GM10847 (cell line): ENCODE results near the gene PHOX2A.
A peak's percentile ranks its signal among the peaks of the same experiment; 100 is the strongest.

Experiments used
- POLR2A ChIP-seq: IDR thresholded peaks from 2 replicates; pipeline ENCODE4 v1.6.1; 2011; ENCODE audit not compliant: insufficient read length; ENCODE audit errors: extremely low read depth

Gene PHOX2A

DNA sequence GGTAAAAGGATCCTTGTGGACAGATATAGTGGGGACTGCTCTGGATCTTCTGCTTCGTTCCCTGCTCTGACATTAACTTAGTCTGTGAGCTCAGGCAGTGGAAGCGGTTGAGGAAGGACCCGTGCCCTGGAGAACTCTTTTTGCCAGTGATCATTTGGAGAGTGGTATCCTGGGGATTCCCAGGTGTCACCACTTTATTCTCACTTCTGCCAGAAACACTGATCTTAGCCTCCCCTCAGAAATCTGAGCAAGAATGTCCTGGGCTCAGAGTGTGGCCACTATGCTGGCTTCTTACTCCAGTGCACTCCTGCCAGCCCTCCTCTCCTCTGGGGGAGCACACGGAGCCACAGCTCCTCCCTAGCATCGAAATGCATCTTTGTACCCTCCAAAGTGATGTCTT lies 7.6 kb upstream of the PHOX2A start:
- TF ChIP-seq POLR2A = no peak

DNA sequence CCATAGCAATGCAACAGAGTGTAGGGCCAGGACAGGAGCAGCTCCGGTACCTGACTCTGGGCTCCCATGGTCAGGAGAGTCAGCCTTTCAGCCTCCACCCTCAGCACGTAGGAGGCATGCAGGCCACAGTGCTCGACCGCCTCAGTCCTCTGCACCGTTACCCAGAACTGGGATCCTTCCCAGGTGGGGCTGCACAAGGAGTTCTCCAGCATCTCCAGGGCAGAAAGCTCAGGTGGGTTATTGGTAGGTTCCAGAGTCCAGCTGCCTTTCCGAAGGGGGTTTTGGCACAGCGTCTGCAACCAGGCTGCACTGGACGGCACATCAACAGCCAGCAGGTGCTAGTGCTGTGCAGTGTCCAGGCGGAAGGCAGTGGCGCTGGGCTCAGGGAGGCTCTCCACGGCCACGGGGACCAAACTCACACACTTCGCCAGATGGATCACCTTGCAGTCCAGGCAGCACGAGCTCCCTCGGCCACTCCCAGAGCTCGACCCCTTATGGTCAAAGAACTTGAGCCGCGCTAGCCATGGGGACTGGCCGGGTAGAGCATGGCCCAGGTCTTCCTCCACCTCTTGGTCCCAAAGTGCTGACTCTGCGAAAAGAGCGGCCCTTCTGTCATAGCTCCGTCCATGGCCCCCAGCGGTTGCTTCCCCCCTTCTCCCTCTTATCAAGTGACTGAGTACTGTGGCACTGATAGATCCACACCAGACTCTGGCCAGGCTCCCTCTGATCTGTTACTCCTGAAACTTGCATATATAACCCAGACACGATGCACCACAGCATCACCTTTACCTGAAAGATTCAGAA lies 6.9 kb upstream of the PHOX2A start:
- TF ChIP-seq POLR2A = no peak

DNA sequence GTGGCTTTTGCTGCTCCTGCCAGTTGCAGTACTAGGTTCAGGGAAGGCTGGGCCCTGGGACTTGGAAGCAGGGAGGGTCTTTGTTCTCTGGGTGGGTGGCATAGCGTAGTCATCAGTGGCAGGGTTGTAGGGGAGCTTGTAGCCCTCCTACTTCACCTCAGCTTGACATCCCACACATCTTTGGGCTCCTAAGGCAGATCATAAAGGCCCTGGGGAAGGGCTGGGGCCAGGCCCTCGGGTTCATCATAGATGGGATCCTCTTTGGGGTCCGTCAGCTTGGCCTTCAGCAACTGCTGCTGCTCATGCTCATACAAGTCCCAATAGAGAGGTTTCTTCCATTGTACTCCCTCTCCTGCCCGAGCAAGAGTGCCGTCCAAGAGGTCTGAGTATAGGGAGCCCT lies 6.0 kb upstream of the PHOX2A start:
- no peak for TF ChIP-seq POLR2A

DNA sequence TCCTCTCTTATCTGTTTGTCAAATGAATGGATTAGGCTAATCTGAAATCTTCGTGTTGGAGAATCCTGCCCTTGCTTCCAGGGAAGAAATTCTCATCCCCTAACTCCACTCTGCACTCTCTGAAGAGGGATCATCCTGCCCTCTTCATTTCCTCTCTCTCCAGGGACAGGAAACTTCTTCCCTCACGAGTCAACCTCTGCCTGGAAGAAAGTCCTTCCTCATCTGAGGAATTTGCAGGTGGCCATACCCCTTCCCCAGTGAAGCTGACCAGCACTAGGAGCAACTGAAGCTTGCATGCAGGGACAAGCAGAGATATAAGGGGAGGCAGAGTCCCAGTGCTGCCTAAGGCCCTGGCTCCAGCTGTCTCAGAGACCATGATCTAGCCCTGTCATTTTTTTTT lies 3.6 kb upstream of the PHOX2A start:
- no peak for TF ChIP-seq POLR2A

DNA sequence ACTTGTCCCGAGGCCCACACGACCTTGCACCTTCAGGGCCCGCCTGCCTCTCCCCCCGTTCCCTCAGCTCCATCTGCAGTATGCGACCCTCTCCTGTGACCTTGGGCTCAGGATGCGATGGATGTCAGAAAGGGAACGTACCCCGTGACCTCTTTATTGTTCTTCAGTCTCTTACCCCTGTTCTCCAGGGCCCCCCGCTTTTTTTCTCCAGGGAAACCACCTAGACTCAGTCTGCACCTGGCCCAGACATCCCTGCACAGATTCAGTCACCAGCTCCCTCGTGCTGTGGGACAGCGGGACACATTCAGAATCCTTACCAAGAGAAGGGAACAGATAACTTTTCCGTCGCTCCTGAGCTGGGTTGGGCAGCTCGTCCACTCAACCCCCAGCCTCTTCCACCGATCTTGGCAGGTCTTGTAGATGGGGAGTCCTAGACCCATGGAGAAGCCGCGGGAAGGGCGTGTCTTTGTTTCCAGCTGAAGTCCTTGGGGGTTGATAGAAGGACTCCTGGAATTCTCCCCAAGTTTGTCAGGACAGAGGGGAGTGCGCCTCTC lies 1.4 kb upstream of the PHOX2A start:
- TF ChIP-seq POLR2A = no peak

DNA sequence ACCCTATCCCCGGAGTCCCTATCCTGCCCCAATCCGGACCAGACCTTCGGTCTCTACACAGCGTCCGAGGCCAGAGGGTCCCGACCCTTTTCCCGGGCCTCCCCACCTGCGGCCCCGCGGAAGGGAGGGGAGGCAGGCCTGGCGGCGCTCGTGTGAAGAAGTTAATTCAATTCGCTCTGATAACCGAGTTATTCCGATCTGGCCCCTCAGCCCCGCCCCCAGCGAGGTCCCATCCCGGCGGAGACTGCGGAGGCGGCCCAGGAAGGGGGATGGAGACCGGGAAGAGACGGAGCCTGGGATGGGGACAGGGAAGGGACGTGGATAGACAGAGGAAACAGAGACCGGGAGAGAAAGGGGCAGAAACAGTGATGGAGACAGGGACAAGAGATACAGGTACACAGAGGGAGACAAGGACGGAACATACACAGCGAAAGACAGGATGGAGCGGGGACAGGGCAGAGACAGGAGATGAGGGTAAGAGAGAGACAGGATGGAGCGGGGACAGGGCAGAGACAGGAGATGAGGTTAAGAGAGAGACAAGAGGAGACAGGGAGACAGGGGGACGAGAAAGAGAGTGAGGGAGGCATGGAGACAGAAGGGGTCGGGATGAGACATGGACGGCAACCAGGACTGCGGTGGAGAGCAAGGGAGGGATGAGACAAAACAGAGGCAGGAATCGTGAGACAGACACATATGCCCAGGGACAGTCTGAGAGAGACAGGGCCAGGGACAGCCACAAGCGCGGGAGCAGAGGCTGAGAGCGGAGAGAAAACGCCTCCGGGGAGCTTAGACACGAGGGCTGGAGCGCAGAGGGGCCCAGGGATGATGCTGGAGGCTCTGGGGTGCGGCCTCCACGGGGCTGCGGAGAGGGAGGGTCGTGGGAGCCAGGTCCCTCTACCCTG lies 636 bp upstream of the PHOX2A start:
- TF ChIP-seq POLR2A = no peak

DNA sequence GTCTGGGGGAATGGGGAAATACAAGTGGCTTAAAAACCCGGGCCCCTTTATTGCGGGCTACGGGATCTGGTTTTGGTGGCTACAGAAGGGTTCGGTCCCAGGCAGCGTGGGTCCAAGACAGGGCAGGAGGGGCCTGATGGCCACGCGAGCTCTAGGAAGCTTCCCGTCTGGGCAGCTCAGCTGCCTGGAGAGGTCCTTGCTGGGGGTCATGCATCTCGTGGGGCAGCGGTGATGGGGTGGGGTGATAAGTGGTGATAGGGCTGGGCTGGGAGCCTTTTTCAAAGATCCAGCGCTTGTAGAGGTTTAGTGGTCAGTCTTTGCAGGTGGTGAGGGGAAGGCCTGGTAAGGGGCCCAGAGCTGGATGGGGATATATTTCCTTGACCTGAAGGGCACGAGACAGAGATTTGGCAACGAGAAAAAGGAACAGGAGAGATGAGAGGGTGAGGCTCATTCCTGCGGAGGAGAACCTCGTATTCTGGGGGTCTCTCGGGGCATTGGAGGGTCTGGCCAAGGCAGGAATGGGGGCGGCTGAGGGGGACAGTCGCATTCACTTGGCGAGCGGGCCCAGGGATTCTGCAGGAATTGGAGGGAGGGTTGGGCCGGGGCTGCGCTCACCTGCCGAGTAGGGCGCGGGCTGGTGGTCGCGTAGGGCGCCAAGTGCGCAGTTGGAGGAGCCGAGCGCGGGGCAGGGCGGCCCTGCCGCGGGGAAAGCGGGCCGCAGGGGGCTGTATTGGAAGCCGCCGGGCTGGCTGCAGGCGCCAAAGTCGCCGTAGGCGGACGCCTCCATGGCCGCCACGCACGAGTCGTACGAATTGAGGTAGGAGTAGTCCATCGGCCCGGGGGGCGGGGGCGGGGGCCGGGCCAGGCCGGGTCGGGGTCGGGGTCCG lies 560 bp downstream of the PHOX2A start:
- TF ChIP-seq POLR2A = no peak

DNA sequence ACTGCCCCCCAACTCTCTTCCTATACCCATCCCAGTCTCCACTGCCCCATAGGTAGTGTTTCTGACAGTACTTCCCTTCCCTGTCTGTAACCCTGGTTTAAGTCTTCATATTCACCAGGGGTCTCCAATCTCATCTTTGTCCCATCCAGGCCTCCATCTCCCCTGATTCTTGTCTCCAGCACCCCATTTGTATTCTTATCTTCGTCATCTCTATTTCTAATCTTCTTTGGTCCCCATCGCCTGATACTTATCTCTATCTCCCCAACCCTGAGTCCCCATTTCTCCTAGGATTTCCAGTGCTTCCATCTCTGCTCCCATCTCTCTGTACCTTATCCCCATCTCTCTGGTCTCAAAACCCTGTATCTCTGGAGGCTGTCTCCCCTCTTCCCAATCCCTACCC lies 1.8 kb downstream of the PHOX2A start:
- TF ChIP-seq POLR2A = no peak

DNA sequence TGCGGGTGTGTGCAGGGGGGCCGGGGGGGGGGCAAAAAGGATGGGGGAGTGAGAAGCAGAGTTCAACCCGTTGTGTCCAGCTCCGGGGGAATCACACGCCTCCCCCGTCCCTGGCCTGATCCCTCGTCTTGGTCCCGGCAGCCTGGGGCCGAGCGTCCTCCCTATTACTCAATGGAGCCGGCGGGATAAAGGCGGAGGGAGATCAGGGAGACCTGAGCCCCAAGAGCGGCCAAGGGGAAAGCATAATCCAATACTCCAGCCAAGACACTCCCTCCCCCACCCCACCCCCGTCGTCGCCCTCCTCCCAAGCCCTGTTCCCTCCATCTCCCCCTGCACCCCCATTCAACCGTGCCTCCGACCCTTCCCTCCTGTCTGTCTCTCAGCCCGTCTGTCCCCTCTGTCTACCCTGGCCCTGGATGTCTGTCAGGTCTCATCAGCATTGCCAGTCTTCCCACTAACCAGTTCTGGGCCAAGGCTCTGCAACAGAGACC lies 2.6 kb downstream of the PHOX2A start:
- TF ChIP-seq POLR2A = no peak

DNA sequence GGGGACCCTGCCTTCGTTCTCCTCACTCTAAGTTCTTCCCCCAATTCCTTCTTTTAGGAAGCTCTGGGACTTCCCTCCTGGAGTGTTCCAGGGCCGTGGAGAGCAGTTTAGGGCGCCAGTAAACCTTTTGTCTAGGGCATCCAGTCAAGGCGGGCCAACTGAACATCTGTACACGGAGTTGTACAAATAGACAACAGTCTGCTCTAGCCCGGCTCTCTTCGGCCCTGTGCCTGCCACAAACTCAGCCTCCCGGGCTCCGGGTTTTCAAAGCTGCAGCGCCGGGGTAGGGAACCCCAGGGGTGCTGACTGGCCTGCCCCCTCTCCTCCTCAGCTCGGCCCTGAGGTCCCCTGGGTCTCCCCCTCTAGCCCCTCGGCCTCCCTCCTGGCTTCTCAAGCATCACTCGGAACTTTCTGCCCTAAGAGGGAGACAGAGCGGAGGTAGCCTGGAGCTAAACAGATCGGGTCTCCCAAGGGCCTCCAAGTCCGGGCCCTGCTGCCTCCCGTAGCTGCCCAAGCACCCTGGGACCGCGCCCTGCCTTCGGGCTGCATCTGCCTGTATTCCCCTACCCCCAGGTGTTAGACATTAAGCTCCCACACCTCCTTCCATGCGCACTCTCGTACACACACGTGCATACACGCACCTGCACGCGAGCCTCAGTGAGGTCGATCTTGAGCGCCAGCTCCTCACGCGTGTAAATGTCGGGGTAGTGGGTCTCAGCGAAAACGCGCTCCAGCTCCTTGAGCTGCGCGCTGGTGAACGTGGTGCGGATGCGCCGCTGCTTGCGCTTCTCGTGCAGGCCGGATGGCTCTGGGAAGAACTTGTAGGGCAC lies 3.3 kb downstream of the PHOX2A start:
- TF ChIP-seq POLR2A = no peak

DNA sequence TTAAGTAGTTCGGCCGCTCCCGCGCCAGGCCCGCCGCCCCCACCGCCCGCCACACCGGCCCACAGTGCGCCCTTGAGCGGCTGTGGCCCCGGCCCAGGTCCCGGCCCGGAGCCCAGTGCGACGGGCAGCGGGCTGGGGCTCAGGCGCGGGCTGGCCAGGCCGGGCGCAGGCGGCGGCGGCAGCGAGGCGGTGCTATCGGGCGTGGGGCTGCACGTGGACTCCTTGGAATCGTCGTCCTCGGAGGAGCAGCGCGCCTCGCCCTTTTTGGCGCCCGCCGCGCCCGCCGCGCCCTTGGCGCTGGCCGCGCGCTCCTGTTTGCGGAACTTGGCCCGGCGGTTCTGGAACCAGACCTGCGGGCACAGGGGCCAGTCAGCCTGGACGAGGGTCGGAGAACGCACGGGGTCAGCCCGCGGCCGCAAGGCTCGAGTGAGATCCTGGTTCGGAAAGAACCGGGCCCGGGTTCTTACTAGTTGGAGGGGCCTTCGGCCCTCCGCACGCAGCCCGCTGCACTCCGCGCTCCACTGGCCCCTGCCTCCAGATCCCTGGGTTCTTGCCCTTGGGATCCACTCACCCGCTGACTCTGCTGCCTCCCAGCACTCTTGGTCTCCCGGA lies 4.0 kb downstream of the PHOX2A start:
- no peak for TF ChIP-seq POLR2A

DNA sequence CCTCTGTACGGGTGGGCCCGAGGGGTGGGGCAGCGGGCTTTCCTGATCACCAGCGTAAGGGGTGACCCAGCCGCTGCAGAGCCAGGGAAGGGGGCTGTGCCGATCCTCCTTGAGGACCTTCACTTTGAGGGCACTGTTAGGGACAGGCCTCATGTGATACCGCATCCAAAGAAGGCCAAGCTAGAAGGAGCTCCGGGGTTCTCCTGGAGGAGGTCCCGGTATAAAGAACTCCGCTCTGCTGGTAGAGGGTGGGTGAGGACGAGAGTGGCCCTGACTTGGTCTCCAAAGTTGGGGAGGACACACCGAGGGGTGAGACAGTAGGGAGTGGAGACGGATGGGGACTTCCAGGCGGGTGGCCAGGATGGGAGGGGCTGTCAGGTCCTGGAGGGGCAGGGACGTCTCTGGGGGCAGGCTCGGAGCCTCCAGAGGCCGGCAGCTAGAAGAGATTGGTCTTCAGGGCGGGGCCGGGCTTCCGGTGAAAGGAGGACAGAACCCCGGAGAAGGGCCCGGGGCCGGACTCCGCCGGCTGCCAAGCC lies 4.6 kb downstream of the PHOX2A start:
- peak; percentile 16 for TF ChIP-seq POLR2A
